AML-193 (cell line): ENCODE measurements around the gene MOB3A.
A peak's percentile ranks its signal among the peaks of the same experiment; 100 is the strongest.
"Not testable (repeated sequence)": the region's sequence is repeated elsewhere in the genome, so short reads cannot be mapped to it uniquely, and the experiment has no call there.

Experiments
- DNase-seq, 2 experiments: peaks; one replicate each; lab custom pipeline; 2025; lab: John Stamatoyannopoulos, UW

MOB3A gene

GRCh38 chr19:2034253-2034652 lies 61.9 kb downstream of the MOB3A start:
- not testable (repeated sequence) for DNase-seq

- no peak for DNase-seq
These were observed 62.3 kb downstream of the MOB3A start for GRCh38 chr19:2033825-2034159.

GRCh38 chr19:2033115-2033824 lies 62.9 kb downstream of the MOB3A start:
- DNase-seq: no peak

GRCh38 chr19:2032296-2032941 lies 63.7 kb downstream of the MOB3A start:
- DNase-seq: peak; percentile 78 to 82

- peak; percentile 60 for DNase-seq
These were observed 68.8 kb downstream of the MOB3A start for GRCh38 chr19:2027361-2027760.

- DNase-seq: no peak
These were observed 69.4 kb downstream of the MOB3A start for GRCh38 chr19:2026770-2027169.

GRCh38 chr19:2022289-2022688 lies 73.8 kb downstream of the MOB3A start:
- no peak for DNase-seq

- no peak for DNase-seq
These were observed 74.5 kb downstream of the MOB3A start for GRCh38 chr19:2021453-2022140.
